Pancreas (tissue), 10 donors: ENCODE data around the gene HSF5. TPM values are rescaled to one million over a fixed set of nuclear protein-coding genes. Genes with fewer than 3 reads are reported as not detected.
"Not testable (repeated sequence)": the region's sequence is repeated elsewhere in the genome, so short reads cannot be mapped to it uniquely, and the experiment has no call there.

Experiments
- ATAC-seq, 4 donors: fragments of 200-7000 bp; cut with Tn5 transposase; one replicate each; pipeline versions ENCODE4 v1.8.0 to v1.9.1; 2020; ENCODE audit warnings: mild to moderate bottlenecking in 4 of 4, moderate library complexity in 4 of 4
- DNase-seq, 6 donors: peaks; one replicate each; pipeline ENCODE4 v3.0.0-alpha.2; 2020
- FAIRE-seq: peaks from 2 replicates; lab custom pipeline; 2012; peaks lifted over from hg19 to GRCh38; lab: Jason Lieb, UNC
- H3K27ac ChIP-seq, 4 donors: fragments of 200-600 bp; sonication (generic); 1 replicate in 3 of 4; 2 replicates in 1 of 4; pipeline versions ENCODE4 v1.5.0 to v1.8.0; 2020
- H3K27me3 ChIP-seq, 4 donors: fragments of 200-600 bp; one replicate each; pipeline ENCODE4 v1.8.0; 2021
- H3K36me3 ChIP-seq, 3 donors: fragments of 200-600 bp; sonication (generic) in 1 of 3; one replicate each; pipeline versions ENCODE4 v1.5.0 to v1.8.0; 2020 to 2021
- H3K4me1 ChIP-seq, 3 donors: fragments of 200-600 bp; one replicate each; pipeline ENCODE4 v1.8.0; 2021
- H3K4me3 ChIP-seq, 4 donors: fragments of 200-600 bp; sonication (generic) in 2 of 4; one replicate each; pipeline versions ENCODE4 v1.5.0 to v1.8.0; 2020 to 2021
- H3K9me3 ChIP-seq, 4 donors: fragments of 200-600 bp; one replicate each; pipeline ENCODE4 v1.8.0; 2021
- WGBS, 2 donors: extraction: QIAGEN DNeasy Blood & Tissue Kit; methylation state at CpG; one replicate each; pipeline ENCODE4 v1.1.7; 2013; 5-methylcytosine and 5-hydroxymethylcytosine counted together
- intact Hi-C, 3 donors: fragments of 100-400 bp; cut with DNase I; formaldehyde crosslinking; loops; one replicate each; pipeline versions ENCODE4 v1.11.1 to v1.14.2; 2022
- polyA plus RNA-seq, 2 donors: library from polyadenylated mRNA; stranded (reverse); fragments of 200-250 nt; gene quantifications; one replicate each; pipeline ENCODE4 v1.2.3, GENCODE V29; 2013
- total RNA-seq, 6 donors: library from RNA; stranded (reverse); fragmentation: NEBNext Ultra II Directional in 4 of 6; extraction: Animal tissue kit (Norgen Biotek cat#: 25700) in 4 of 6; gene quantifications; one replicate each; pipeline versions ENCODE4 v1.2.1 to v1.2.4, GENCODE V29; 2021 to 2023
- TF ChIP-seq, protein P1 (sequence below), 4 donors: fragments of 200-600 bp; sonication (generic) in 3 of 4; IDR thresholded peaks; one replicate each; pipeline versions ENCODE4 v1.5.0 to v1.8.0; 2021; ENCODE audit warnings: antibody characterized with exemption in 4 of 4
- donor health status: healthy with polysubstance abuse.
- donor health status: DM: no; HTN: no; CAD: no; lungs with moderate emphysema.
- donor health status: DM: no; HTN: no; CAD: no.
- donor health status: control.
- donor health status: control.
- donor health status: Bipolar disorder and iron deficiency.
- donor health status: DM: yes; HTN: yes; CAD: no.
- donor health status: DM: no; HTN: no; CAD: no.
- donor health status: DM: no; HTN: no; CAD: no.
- donor health status: DM: yes; HTN: yes; CAD: no.

HSF5 gene
- total and polyA plus RNA-seq, 8 donors = 0.04 TPM; not detected in 7

DNA sequence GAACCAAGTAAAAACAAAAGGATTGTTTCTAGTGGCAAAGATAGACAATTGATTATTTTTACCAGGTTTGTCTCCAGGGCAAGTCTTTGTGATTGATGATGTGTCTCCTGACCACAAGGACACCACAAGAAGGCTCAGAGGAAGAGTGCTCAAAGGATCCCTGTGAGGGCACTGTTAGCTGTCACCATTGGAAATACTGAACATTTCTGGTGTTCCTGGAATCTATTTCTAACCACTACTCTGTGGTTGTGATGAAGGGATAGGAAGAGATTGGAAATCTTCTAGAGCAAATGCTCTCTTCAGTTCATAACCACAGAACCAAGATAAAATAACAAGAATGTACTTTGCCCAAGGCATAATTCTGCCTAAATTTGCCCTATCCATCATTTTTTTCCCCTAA is 86.2 kb downstream of the HSF5 start:
- no peak for FAIRE-seq
- Histone ChIP-seq H3K4me1 (peaks cover 15 to 19% (median 19%) of the 10 kb centered on the region in 3 donors), H3K36me3 (no peaks in the 10 kb centered on the region), H3K4me3 (no peak overlapping the region), H3K27ac (no peak overlapping the region), H3K27me3 (no peaks in the 10 kb centered on the region), H3K9me3 (no peaks in the 10 kb centered on the region)
- intact Hi-C loops = no loop called here
- no peak for ATAC-seq
- DNase-seq = no peak
- TF ChIP-seq, protein P1, sequence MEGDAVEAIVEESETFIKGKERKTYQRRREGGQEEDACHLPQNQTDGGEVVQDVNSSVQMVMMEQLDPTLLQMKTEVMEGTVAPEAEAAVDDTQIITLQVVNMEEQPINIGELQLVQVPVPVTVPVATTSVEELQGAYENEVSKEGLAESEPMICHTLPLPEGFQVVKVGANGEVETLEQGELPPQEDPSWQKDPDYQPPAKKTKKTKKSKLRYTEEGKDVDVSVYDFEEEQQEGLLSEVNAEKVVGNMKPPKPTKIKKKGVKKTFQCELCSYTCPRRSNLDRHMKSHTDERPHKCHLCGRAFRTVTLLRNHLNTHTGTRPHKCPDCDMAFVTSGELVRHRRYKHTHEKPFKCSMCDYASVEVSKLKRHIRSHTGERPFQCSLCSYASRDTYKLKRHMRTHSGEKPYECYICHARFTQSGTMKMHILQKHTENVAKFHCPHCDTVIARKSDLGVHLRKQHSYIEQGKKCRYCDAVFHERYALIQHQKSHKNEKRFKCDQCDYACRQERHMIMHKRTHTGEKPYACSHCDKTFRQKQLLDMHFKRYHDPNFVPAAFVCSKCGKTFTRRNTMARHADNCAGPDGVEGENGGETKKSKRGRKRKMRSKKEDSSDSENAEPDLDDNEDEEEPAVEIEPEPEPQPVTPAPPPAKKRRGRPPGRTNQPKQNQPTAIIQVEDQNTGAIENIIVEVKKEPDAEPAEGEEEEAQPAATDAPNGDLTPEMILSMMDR (IDR thresholded peaks at IDR 0.05) = no peak

GRCh38 chr17:58401287-58401686 is 86.9 kb downstream of the HSF5 start:
- WGBS, 2 donors = 20 to 29% methylated on average over 2 of the region's 2 CpGs
- FAIRE-seq (no peak), ATAC-seq (peak in 1 of 4 donors; percentile 19), DNase-seq (no peak)
- Histone ChIP-seq H3K9me3 (no peaks in the 10 kb centered on the region), H3K27me3 (no peaks in the 10 kb centered on the region), H3K27ac (no peak overlapping the region), H3K36me3 (no peaks in the 10 kb centered on the region), H3K4me3 (no peak overlapping the region), H3K4me1 (peaks cover 15 to 19% (median 19%) of the 10 kb centered on the region in 3 donors)
- intact Hi-C loops = no loop called here
- TF ChIP-seq, protein P1 (IDR thresholded peaks at IDR 0.05) = no peak

GRCh38 chr17:58400826-58401225 is 87.4 kb downstream of the HSF5 start:
- intact Hi-C loops = no loop called here
- no peaks in the 10 kb centered on the region for H3K36me3 ChIP-seq
- DNase-seq (no peak), FAIRE-seq (no peak), ATAC-seq (no peak)
- TF ChIP-seq, protein P1 (IDR thresholded peaks at IDR 0.05) = no peak
- H3K27ac ChIP-seq = no peak overlapping the region
- H3K4me3 ChIP-seq = no peak overlapping the region
- H3K4me1 ChIP-seq = peaks cover 15 to 19% (median 19%) of the 10 kb centered on the region in 3 donors
- no peaks in the 10 kb centered on the region for H3K9me3 ChIP-seq
- H3K27me3 ChIP-seq = no peaks in the 10 kb centered on the region

GRCh38 chr17:58399974-58400373 is 88.2 kb downstream of the HSF5 start:
- Histone ChIP-seq H3K27ac (no peak overlapping the region), H3K36me3 (no peaks in the 10 kb centered on the region), H3K4me1 (peaks cover 15 to 19% (median 19%) of the 10 kb centered on the region in 3 donors), H3K9me3 (no peaks in the 10 kb centered on the region), H3K4me3 (no peak overlapping the region), H3K27me3 (no peaks in the 10 kb centered on the region)
- no peak for DNase-seq
- no peak for FAIRE-seq
- TF ChIP-seq, protein P1 (IDR thresholded peaks at IDR 0.05) = no peak
- intact Hi-C loops = no loop called here
- 80 to 87% methylated on average over 3 of the region's 3 CpGs for WGBS, 2 donors
- no peak for ATAC-seq

DNA sequence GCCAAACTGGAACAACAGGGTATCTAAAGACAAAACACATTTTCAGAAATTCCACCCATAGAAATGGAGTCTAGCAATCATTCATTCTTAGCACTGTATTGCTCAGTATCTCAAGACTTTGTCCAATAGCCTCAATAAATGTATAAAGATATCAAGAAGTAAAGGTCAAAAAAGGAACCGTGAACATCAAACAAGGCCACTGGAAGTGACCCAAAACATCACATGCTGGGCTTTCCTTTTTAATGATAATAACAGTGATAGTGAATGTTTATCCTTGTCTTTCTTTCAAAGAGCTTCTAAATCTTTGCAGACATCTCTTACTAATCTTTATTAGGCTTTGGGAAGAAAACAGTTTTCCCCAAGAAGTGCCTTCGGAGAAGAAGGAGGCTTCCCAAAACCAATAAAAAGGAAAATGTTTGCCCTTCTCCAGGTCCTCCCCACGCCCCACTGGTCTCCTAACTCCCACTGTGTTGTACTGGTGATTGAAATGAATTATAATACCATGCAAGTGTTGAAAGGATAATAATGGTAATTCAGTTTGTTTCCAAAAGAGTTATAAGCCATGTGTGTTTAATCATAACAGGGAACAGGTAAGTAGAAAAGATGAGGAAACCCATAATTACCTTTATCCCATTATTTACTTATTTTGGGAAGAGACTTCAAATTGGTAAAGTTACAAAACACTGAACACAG is 89.5 kb downstream of the HSF5 start:
- DNase-seq (no peak), FAIRE-seq (peak; percentile 9), ATAC-seq (peak in 1 of 4 donors; percentile 44)
- Histone ChIP-seq H3K4me3 (no peak overlapping the region), H3K27ac (no peak overlapping the region), H3K36me3 (no peaks in the 10 kb centered on the region), H3K27me3 (no peaks in the 10 kb centered on the region), H3K9me3 (no peaks in the 10 kb centered on the region), H3K4me1 (peaks cover 19% of the 10 kb centered on the region in 3 donors)
- intact Hi-C loops = no loop called here
- TF ChIP-seq, protein P1 (IDR thresholded peaks at IDR 0.05) = no peak
- WGBS, 2 donors = 28 to 30% methylated on average over 3 of the region's 3 CpGs

- peaks cover 19 to 21% (median 19%) of the 10 kb centered on the region in 3 donors for H3K4me1 ChIP-seq
- H3K27ac ChIP-seq, H3K4me3 ChIP-seq, H3K27me3 ChIP-seq, intact Hi-C loops, H3K9me3 ChIP-seq, DNase-seq, H3K36me3 ChIP-seq, FAIRE-seq, ATAC-seq: not testable (repeated sequence)
- WGBS, 2 donors = 92 to 93% methylated on average over 5 of the region's 5 CpGs
Observed at GRCh38 chr17:58397421-58397820, 90.8 kb downstream of the HSF5 start.
